NCI-H345 (cell line): ENCODE measurements around the gene FAM3A.
A peak's percentile ranks its signal among the peaks of the same experiment; 100 is the strongest.

Experiments
- DNase-seq: peaks from one replicate; lab custom pipeline; 2025; lab: John Stamatoyannopoulos, UW

Gene FAM3A

GRCh38 chrX:154458954-154459778, 56.9 kb downstream of the FAM3A start:
- DNase-seq = peak; percentile 55

- DNase-seq = peak; percentile 52
Measured at GRCh38 chrX:154458116-154458953, 57.7 kb downstream of the FAM3A start, which contains the start of gene PLXNA3. TSS of gene PLXNA3 (plus strand) at chrX:154458281. CDS start at chrX:154460184, 1,903 bp downstream.

- peak; percentile 66 for DNase-seq
Measured at GRCh38 chrX:154457491-154458115, 58.4 kb downstream of the FAM3A start.
